ENCODE results near the gene LHFPL2. TPM values are rescaled to one million over a fixed set of nuclear protein-coding genes. Genes with fewer than 3 reads are reported as not detected.

Gene LHFPL2
- total and polyA plus RNA-seq, 9 donors: 20.3 to 45.1 (median 27.9) TPM

- H3K4me1 ChIP-seq (ENCODE audit: insufficient read depth): peaks cover 17% of the 10 kb centered on the region
- H3K9me3 ChIP-seq: no peaks in the 10 kb centered on the region
- no peaks in the 10 kb centered on the region for H3K27me3 ChIP-seq
- no peak overlapping the region for H3K27ac ChIP-seq
- no peaks in the 10 kb centered on the region for H3K36me3 ChIP-seq
- intact Hi-C loops (cut with DNase I): loop anchor here in 1 of 4 donors (2.0 kb wide), 1 partner anchor 16 kb away; no protein-coding TSS in a partner anchor
- no peak for TF ChIP-seq POLR2A (IDR thresholded peaks at IDR 0.05)
- TF ChIP-seq CTCF (IDR thresholded peaks at IDR 0.05): no peak
- TF ChIP-seq EP300 (IDR thresholded peaks at IDR 0.05): no peak
- WGBS, 3 donors: 30 to 39% (median 33%) methylated on average over 2 of the region's 2 CpGs
- DNase-seq: no peak
- H3K4me3 ChIP-seq: no peak overlapping the region
These were observed 142.1 kb downstream of the LHFPL2 start for GRCh38 chr5:78506261-78507024.

GRCh38 chr5:78505860-78506259, 142.7 kb downstream of the LHFPL2 start:
- Histone ChIP-seq H3K9me3 (no peaks in the 10 kb centered on the region), H3K36me3 (no peaks in the 10 kb centered on the region), H3K27ac (no peak overlapping the region), H3K27me3 (no peaks in the 10 kb centered on the region), H3K4me1 (ENCODE audit: insufficient read depth) (peaks cover 17% of the 10 kb centered on the region), H3K4me3 (no peak overlapping the region)
- 52 to 75% (median 66%) methylated on average over 2 of the region's 2 CpGs for WGBS, 3 donors
- no peak for DNase-seq
- no peak for TF ChIP-seq CTCF (IDR thresholded peaks at IDR 0.05)
- no peak for TF ChIP-seq POLR2A (IDR thresholded peaks at IDR 0.05)
- no peak for TF ChIP-seq EP300 (IDR thresholded peaks at IDR 0.05)
- intact Hi-C loops (cut with DNase I): loop anchor here in 1 of 4 donors (2.0 kb wide), 1 partner anchor 17 kb away; no protein-coding TSS in a partner anchor

GRCh38 chr5:78504704-78505677, 143.6 kb downstream of the LHFPL2 start:
- peak; percentile 77 to 92 (median 87) for DNase-seq
- Histone ChIP-seq H3K9me3 (no peaks in the 10 kb centered on the region), H3K4me3 (no peak overlapping the region), H3K36me3 (no peaks in the 10 kb centered on the region), H3K4me1 (ENCODE audit: insufficient read depth) (peaks cover 15% of the 10 kb centered on the region), H3K27ac (no peak overlapping the region), H3K27me3 (no peaks in the 10 kb centered on the region)
- TF ChIP-seq EP300 (IDR thresholded peaks at IDR 0.05) (no peak), POLR2A (IDR thresholded peaks at IDR 0.05) (no peak), CTCF (IDR thresholded peaks at IDR 0.05) (no peak)
- WGBS, 3 donors: 11 to 24% (median 17%) methylated on average over 10 of the region's 10 CpGs
- intact Hi-C loops (cut with DNase I): no loop called here

- DNase-seq: no peak
- H3K9me3 ChIP-seq: no peaks in the 10 kb centered on the region
- TF ChIP-seq POLR2A (IDR thresholded peaks at IDR 0.05): no peak
- TF ChIP-seq CTCF (IDR thresholded peaks at IDR 0.05): no peak
- TF ChIP-seq EP300 (IDR thresholded peaks at IDR 0.05): no peak
- peaks cover 15% of the 10 kb centered on the region for H3K4me1 ChIP-seq (ENCODE audit: insufficient read depth)
- H3K4me3 ChIP-seq: no peak overlapping the region
- intact Hi-C loops (cut with DNase I): no loop called here
- H3K27me3 ChIP-seq: no peaks in the 10 kb centered on the region
- no peaks in the 10 kb centered on the region for H3K36me3 ChIP-seq
- 62 to 76% (median 70%) methylated on average over 4 of the region's 4 CpGs for WGBS, 3 donors
- H3K27ac ChIP-seq: no peak overlapping the region
These were observed 144.5 kb downstream of the LHFPL2 start for GRCh38 chr5:78503958-78504653.
